K562 (cell line): ENCODE results near the gene NAXD. TPM values are rescaled to one million over a fixed set of nuclear protein-coding genes. Genes with fewer than 3 reads are reported as not detected.

ENCODE experiments used
- CREM ChIP-seq: IDR thresholded peaks from 2 replicates; pipeline ENCODE4 v1.6.1; 2014; ENCODE audit warnings: antibody characterized with exemption, low read depth
- DIDO1 ChIP-seq: fragments of 450-650 bp; IDR thresholded peaks from 2 replicates; pipeline ENCODE4 v1.6.1; 2016; ENCODE audit warnings: low read depth, missing biosample characterization, missing genetic modification characterization
- ETV6 ChIP-seq, 3 experiments: fragments of 150-350 bp in 1 of 3; sonication (generic) in 1 of 3; formaldehyde crosslinking in 1 of 3; IDR thresholded peaks; 2 replicates each; pipeline versions ENCODE4 v1.6.1 to v1.8.0; 2014 to 2022; ENCODE audit warnings: borderline replicate concordance in 2 of 3, low read depth in 2 of 3, antibody characterized with exemption in 1 of 3, low read length in 1 of 3, mild to moderate bottlenecking in 1 of 3, missing genetic modification reagents in 1 of 3
- EZH2 ChIP-seq: IDR thresholded peaks from 2 replicates; pipeline ENCODE4 v1.6.1; 2012; ENCODE audit warnings: low read depth, mild to moderate bottlenecking, inconsistent platforms, low read length, borderline replicate concordance
- HNRNPLL ChIP-seq: fragments of 200-400 bp; formaldehyde crosslinking; IDR thresholded peaks from 2 replicates; pipeline ENCODE4 v1.6.1; 2017; ENCODE audit warnings: low read length, low read depth, mild to moderate bottlenecking; ENCODE audit not compliant: poor library complexity, severe bottlenecking
- ID3 ChIP-seq, 2 experiments: fragments of 250-450 bp in 1 of 2; fragments of 450-650 bp in 1 of 2; sonication (Bioruptor Pico) in 1 of 2; IDR thresholded peaks; 2 replicates each; pipeline versions ENCODE4 v1.6.1 to v1.8.0; 2016 to 2021; ENCODE audit warnings: mild to moderate bottlenecking in 2 of 2, moderate library complexity in 2 of 2, missing compliant biosample characterization in 1 of 2, missing genetic modification characterization in 1 of 2
- MED1 ChIP-seq: sonication (generic); formaldehyde crosslinking; IDR thresholded peaks from 2 replicates; pipeline ENCODE4 v1.8.1; 2023; ENCODE audit warnings: missing genetic modification reagents, borderline replicate concordance
- TAF15 ChIP-seq: fragments of 200-400 bp; formaldehyde crosslinking; IDR thresholded peaks from 2 replicates; pipeline ENCODE4 v1.6.1; 2017; ENCODE audit warnings: mild to moderate bottlenecking, low read depth, low read length, moderate library complexity
- WHSC1 ChIP-seq: IDR thresholded peaks from one replicate; pipeline ENCODE4 v1.6.1; 2012; ENCODE audit warnings: low read length, control low read depth, inconsistent platforms
- ZBTB40 ChIP-seq, 2 experiments: fragments of 450-650 bp in 1 of 2; sonication (generic) in 1 of 2; formaldehyde crosslinking in 1 of 2; IDR thresholded peaks; 2 replicates each; pipeline versions ENCODE4 v1.7.1 to v1.9.0; 2016 to 2022; ENCODE audit warnings: inconsistent platforms in 1 of 2, mild to moderate bottlenecking in 1 of 2, missing genetic modification reagents in 1 of 2
- ZNF224 ChIP-seq: sonication (generic); formaldehyde crosslinking; IDR thresholded peaks from 2 replicates; pipeline ENCODE4 v1.8.0; 2022; ENCODE audit warnings: mild to moderate bottlenecking, missing genetic modification reagents
- ZSCAN32 ChIP-seq: fragments of 450-650 bp; formaldehyde crosslinking; IDR thresholded peaks from 2 replicates; pipeline ENCODE4 v1.4.0; 2020; ENCODE audit warnings: mild to moderate bottlenecking, moderate library complexity
- polyA plus RNA-seq, 8 experiments: library from polyadenylated mRNA; depleted of rRNA in 4 of 8; stranded (reverse) in 5 of 8; unstranded in 3 of 8; fragments of >200 nt; fragmentation: Nextera tagmentation in 2 of 8; fragmentation: Illumina TruSeq in 1 of 8; extraction: Ambion mirVana in 2 of 8; extraction: Trizol in 1 of 8; gene quantifications; 2 replicates each; pipeline versions ENCODE4 v1.2.1 to v1.2.3, GENCODE V29; 2011 to 2014; ENCODE audit warnings: inconsistent platforms in 1 of 8, missing spikeins in 1 of 8
- total RNA-seq, 7 experiments: library from RNA; depleted of rRNA in 6 of 7; stranded (reverse); fragments of >200 nt in 6 of 7; fragmentation: Illumina TruSeq in 2 of 7; extraction: Trizol in 2 of 7; gene quantifications; 2 replicates each; pipeline versions ENCODE4 v1.2.1 to v1.2.3, GENCODE V29; 2011 to 2021; ENCODE audit warnings: low replicate concordance in 1 of 7

NAXD gene
- total and polyA plus RNA-seq, 9 of the 15 experiments (the other 6 are each of a cell fraction or from before 2014, with no cell fraction given) = 0.59 to 20.6 (median 13.0) TPM

GRCh38 chr13:110647365-110647737 is 32.0 kb downstream of the NAXD start (continued):
- no peak for TF ChIP-seq ETV6 (IDR thresholded peaks at IDR 0.05; ENCODE audit: borderline replicate concordance in 1 of 2, low read depth in 2 of 2, low read length in 1 of 2)
- no peak for TF ChIP-seq ETV6 (CRISPR knock-in tag; IDR thresholded peaks at IDR 0.05; ENCODE audit: borderline replicate concordance)
- TF ChIP-seq DIDO1 (tag) = no peak
- no peak for TF ChIP-seq ZBTB40 (IDR thresholded peaks at IDR 0.05)
- no peak for TF ChIP-seq ZBTB40 (CRISPR knock-in tag; IDR thresholded peaks at IDR 0.05)
- TF ChIP-seq HNRNPLL = no peak
- no peak for TF ChIP-seq ZNF224
- no peak for TF ChIP-seq ID3 (CRISPR knock-in tag; IDR thresholded peaks at IDR 0.05)
- no peak for TF ChIP-seq ID3 (tag; IDR thresholded peaks at IDR 0.05)
- no peak for TF ChIP-seq EZH2
- TF ChIP-seq MED1 (CRISPR knock-in tag) = no peak
- no peak for TF ChIP-seq ZSCAN32
- TF ChIP-seq CREM = no peak
- TF ChIP-seq WHSC1 = no peak
- TF ChIP-seq TAF15 = no peak
